HG03097 (cell line): Measurements from ENCODE around the gene MTCL3.

ENCODE experiments used
- ATAC-seq: cut with Tn5 transposase; IDR thresholded peaks from one replicate; pipeline ENCODE4 v1.9.1; 2021; ENCODE audit not compliant: unreplicated experiment, low FRiP score

MTCL3 gene

GRCh38 chr6:127518710-127519468 is at the start of gene MTCL3:
Gene MTCL3, minus strand, starts transcription at chr6:127519335.
- ATAC-seq: no peak

GRCh38 chr6:127567476-127567875 is 48.3 kb upstream of the MTCL3 start:
- ATAC-seq: no peak

- ATAC-seq: no peak
Observed at GRCh38 chr6:127566651-127567050, 47.5 kb upstream of the MTCL3 start.

- no peak for ATAC-seq
Observed at GRCh38 chr6:127566119-127566518, 47.0 kb upstream of the MTCL3 start.

- no peak for ATAC-seq
Observed at GRCh38 chr6:127564761-127565160, 45.6 kb upstream of the MTCL3 start.

GRCh38 chr6:127561660-127562059 is 42.5 kb upstream of the MTCL3 start:
- ATAC-seq: no peak

- ATAC-seq: no peak
Observed at GRCh38 chr6:127554435-127555006, 35.4 kb upstream of the MTCL3 start.

- ATAC-seq: no peak
Observed at GRCh38 chr6:127550403-127550802, 31.3 kb upstream of the MTCL3 start.

- no peak for ATAC-seq
Observed at GRCh38 chr6:127547904-127548649, 28.9 kb upstream of the MTCL3 start.

- no peak for ATAC-seq
Observed at GRCh38 chr6:127547215-127547614, 28.1 kb upstream of the MTCL3 start.

GRCh38 chr6:127539272-127539671 is 20.1 kb upstream of the MTCL3 start:
- no peak for ATAC-seq

- no peak for ATAC-seq
Observed at GRCh38 chr6:127538750-127539264, 19.7 kb upstream of the MTCL3 start.

GRCh38 chr6:127533736-127534135 is 14.6 kb upstream of the MTCL3 start:
- ATAC-seq: no peak

- no peak for ATAC-seq
Observed at GRCh38 chr6:127533011-127533410, 13.9 kb upstream of the MTCL3 start.

- no peak for ATAC-seq
Observed at GRCh38 chr6:127522714-127523113, 3.6 kb upstream of the MTCL3 start.

GRCh38 chr6:127520066-127520465 is 931 bp upstream of the MTCL3 start:
- no peak for ATAC-seq

GRCh38 chr6:127519469-127519785 is 292 bp upstream of the MTCL3 start:
- ATAC-seq: no peak

GRCh38 chr6:127518191-127518709 is 885 bp downstream of the MTCL3 start:
- ATAC-seq: no peak

GRCh38 chr6:127517693-127518092 is 1.4 kb downstream of the MTCL3 start:
- no peak for ATAC-seq

GRCh38 chr6:127516662-127517273 is 2.4 kb downstream of the MTCL3 start:
- ATAC-seq: peak; percentile 58
